Neural progenitor cell (in vitro differentiated cells): ENCODE measurements around the gene SEMA6A.

Experiments used
- CTCF ChIP-seq: fragments of 200-600 bp; sonication (generic); IDR thresholded peaks from 2 replicates; pipeline ENCODE4 v1.5.1; 2017; ENCODE audit warnings: antibody characterized with exemption, mild to moderate bottlenecking
- EZH2 ChIP-seq: fragments of 200-600 bp; sonication (generic); IDR thresholded peaks from 2 replicates; pipeline ENCODE4 v1.6.1; 2017; ENCODE audit warnings: antibody characterized with exemption, mild to moderate bottlenecking, moderate library complexity
- EZH2phosphoT487 ChIP-seq: fragments of 200-600 bp; sonication (generic); IDR thresholded peaks from 2 replicates; pipeline ENCODE4 v1.6.1; 2017; ENCODE audit warnings: antibody characterized with exemption

GRCh38 chr5:116424951-116425350, 149.7 kb downstream of the SEMA6A start:
- TF ChIP-seq CTCF: no peak
- no peak for TF ChIP-seq EZH2
- no peak for TF ChIP-seq EZH2phosphoT487
